ENCODE data around the gene EHD1. TPM values are rescaled to one million over a fixed set of nuclear protein-coding genes. Genes with fewer than 3 reads are reported as not detected.

EHD1 gene
- total and polyA plus RNA-seq, 9 of the 15 experiments (the other 6 are each of a cell fraction or from before 2014, with no cell fraction given) = 0.46 to 65.0 (median 16.4) TPM

- Histone ChIP-seq H3K4me2 (ENCODE audit: insufficient read depth, low read length) (no peak overlapping the region), H3K9me1 (ENCODE audit: control insufficient read depth, insufficient read depth, low read length) (peaks cover 3% of the 10 kb centered on the region), H3K4me3 (no peak overlapping the region), H4K20me1 (replicated peaks; ENCODE audit: control insufficient read depth, insufficient read depth, low read length) (peaks cover 8% of the 10 kb centered on the region; the same call in 1 of the 2 replicates), H3K9me3 (replicated peaks; ENCODE audit: control insufficient read depth, insufficient read depth, low read depth, low read length) (no peaks in the 10 kb centered on the region), H3K79me2 (ENCODE audit: control insufficient read depth, insufficient read depth, low read length) (peaks cover 88% of the 10 kb centered on the region), H3K36me3 (ENCODE audit: control insufficient read depth, insufficient read depth, low read length) (peaks cover 48% of the 10 kb centered on the region; the same call in 2 of the 3 replicates), H3K27ac (ENCODE audit: extremely low read depth, low read depth, low read length) (no peak overlapping the region), H2AFZ (ENCODE audit: low read depth, low read length) (no peak overlapping the region), H3K4me1 (replicated peaks in 1 of 2; ENCODE audit: control insufficient read depth in 2 of 2, insufficient read depth in 2 of 2, low read length in 2 of 2) (peaks cover 44 to 70% of the 10 kb centered on the region in 2 experiments), H3K9ac (ENCODE audit: insufficient read depth in 1 of 2, low read depth in 2 of 2, low read length in 2 of 2) (no peak overlapping the region), H3K27me3 (ENCODE audit: control insufficient read depth in 2 of 2, insufficient read depth in 2 of 2, low read length in 2 of 2) (no peaks in the 10 kb centered on the region; a peak in 1 of 5 replicates)
- DNase-seq (ENCODE audit: extremely low read depth in 1 of 4, low spot score in 3 of 4) (no peak), ATAC-seq (no peak), FAIRE-seq (no peak)
- 87% methylated on average over 26 of the region's 28 CpGs for WGBS (ENCODE audit: insufficient coverage, low coverage, missing lambda C conversion rate)
- in situ Hi-C loops (cut with MboI) (no loop called here), intact Hi-C loops (cut with micrococcal nuclease) (no loop called here)
- no TSS peak for BruUV-seq (replicated peaks)
- ChIA-PET CTCF (ENCODE audit: low intra/inter-chr PET ratio) (no interaction called here), POLR2A (interaction anchor here (0.6 to 9.6 kb wide), 4 partner anchors 9 to 449 kb away, joined by 3 to 109 read pairs (median 3); partner anchors contain the start of gene EHD1)
- TF ChIP-seq PCBP1 (IDR thresholded peaks at IDR 0.05; ENCODE audit: low read depth, low read length, poor library complexity, severe bottlenecking) = no peak
- TF ChIP-seq U2AF1 (optimal IDR thresholded peaks at IDR 0.05; ENCODE audit: low read depth, low read length) = no peak
- TF ChIP-seq NONO (IDR thresholded peaks at IDR 0.05; ENCODE audit: low read depth in 2 of 2, low read length in 1 of 2) = no peak
- no peak for TF ChIP-seq PRPF4 (IDR thresholded peaks at IDR 0.05; ENCODE audit: insufficient read depth, low read depth, low read length, poor library complexity, severe bottlenecking)
- TF ChIP-seq ZNF133 (CRISPR knock-in tag; IDR thresholded peaks at IDR 0.05) = no peak
- no peak for TF ChIP-seq TRIM25 (IDR thresholded peaks at IDR 0.05; ENCODE audit: borderline replicate concordance)
- no peak for TF ChIP-seq MLLT1 (IDR thresholded peaks at IDR 0.05)
- no peak for TF ChIP-seq ATF4 (CRISPR knock-in tag; IDR thresholded peaks at IDR 0.05)
- TF ChIP-seq ELK3 (CRISPR knock-in tag; IDR thresholded peaks at IDR 0.05) = no peak
- TF ChIP-seq ARID1B (IDR thresholded peaks at IDR 0.05) = no peak
- TF ChIP-seq IRF9 (tag; IDR thresholded peaks at IDR 0.05) = no peak
- no peak for TF ChIP-seq RFX7 (CRISPR knock-in tag; IDR thresholded peaks at IDR 0.05)
- no peak for TF ChIP-seq HBP1 (CRISPR knock-in tag; IDR thresholded peaks at IDR 0.05)
Measured at GRCh38 chr11:64867748-64868462, 10.5 kb downstream of the EHD1 start.

All from K562 (cell line).